H1 (cell line): Measurements from ENCODE around the gene PIK3R1. TPM values are rescaled to one million over a fixed set of nuclear protein-coding genes. Genes with fewer than 3 reads are reported as not detected.
A peak's percentile ranks its signal among the peaks of the same experiment; 100 is the strongest.

Experiments
- CTCF ChIA-PET: fragments of 300-600 bp; sonication (Branson Sonifier 250); formaldehyde crosslinking; loops from one replicate; lab custom pipeline; 2021; ENCODE audit not compliant: partially characterized antibody; lab: Charles Lee
- POLR2A ChIA-PET: fragments of 300-600 bp; sonication (Branson Sonifier 250); formaldehyde crosslinking; loops from one replicate; lab custom pipeline; 2021; ENCODE audit warnings: inconsistent platforms; ENCODE audit not compliant: partially characterized antibody; lab: Charles Lee
- DNase-seq, 2 experiments: peaks; one replicate each; pipeline versions ENCODE4 v3.0.0 to v3.0.0-alpha.2; 2010 to 2022; ENCODE audit warnings: low spot score in 2 of 2, low read depth in 1 of 2, mixed read lengths in 1 of 2
- FAIRE-seq: peaks from 2 replicates; lab custom pipeline; 2011; peaks lifted over from hg19 to GRCh38; lab: Jason Lieb, UNC
- H2AFZ ChIP-seq: 2 replicates; pipeline ENCODE4 v1.8.1; 2012; ENCODE audit warnings: low read length, inconsistent platforms
- H2AK5ac ChIP-seq: 2 replicates; pipeline ENCODE4 v1.6.1; 2013; ENCODE audit warnings: low read depth, low read length
- H2BK120ac ChIP-seq: replicated peaks from 2 replicates; pipeline ENCODE3; 2013; ENCODE audit warnings: low read depth, low read length, inconsistent platforms
- H2BK12ac ChIP-seq: 2 replicates; pipeline ENCODE4 v1.6.1; 2013; ENCODE audit warnings: low read depth, low read length
- H2BK15ac ChIP-seq: 2 replicates; pipeline ENCODE4 v1.6.1; 2013; ENCODE audit warnings: low read length
- H2BK20ac ChIP-seq: 2 replicates; pipeline ENCODE4 v1.6.1; 2013; ENCODE audit warnings: low read length
- H2BK5ac ChIP-seq: 2 replicates; pipeline ENCODE4 v1.6.1; 2013; ENCODE audit warnings: low read depth, low read length
- H3K14ac ChIP-seq: 2 replicates; pipeline ENCODE4 v1.6.1; 2013; ENCODE audit warnings: inconsistent platforms; ENCODE audit not compliant: insufficient read length
- H3K18ac ChIP-seq: 2 replicates; pipeline ENCODE4 v1.6.1; 2013; ENCODE audit warnings: low read length; ENCODE audit errors: extremely low read depth
- H3K23ac ChIP-seq: 2 replicates; pipeline ENCODE4 v1.6.1; 2013; ENCODE audit warnings: inconsistent platforms; ENCODE audit not compliant: insufficient read length
- H3K23me2 ChIP-seq: 2 replicates; pipeline ENCODE4 v1.6.1; 2013; ENCODE audit warnings: low read depth, low read length
- H3K27ac ChIP-seq: 2 replicates; pipeline ENCODE4 v1.6.1; 2011; ENCODE audit warnings: low read depth, low read length, inconsistent platforms
- H3K27me3 ChIP-seq, 4 experiments: replicated peaks in 1 of 4; 1 replicate in 1 of 4; 2 replicates in 3 of 4; pipeline versions ENCODE4 v1.6.1 to v1.8.1; 2011 to 2013; ENCODE audit warnings: low read length in 3 of 4, mild to moderate bottlenecking in 3 of 4, inconsistent platforms in 2 of 4, mixed read lengths in 2 of 4, moderate library complexity in 1 of 4; ENCODE audit not compliant: control insufficient read depth in 3 of 4, insufficient read depth in 3 of 4; ENCODE audit errors: extremely low read depth in 1 of 4
- H3K36me3 ChIP-seq, 4 experiments: 2 replicates each; pipeline versions ENCODE4 v1.6.1 to v1.8.1; 2011 to 2013; ENCODE audit warnings: mild to moderate bottlenecking in 4 of 4, low read length in 3 of 4, moderate library complexity in 2 of 4, control low read depth in 1 of 4, inconsistent platforms in 1 of 4; ENCODE audit not compliant: insufficient read depth in 4 of 4, control insufficient read depth in 2 of 4
- H3K4ac ChIP-seq: replicated peaks from 2 replicates; pipeline ENCODE3; 2013; ENCODE audit warnings: low read length, low read depth, mixed read lengths, inconsistent platforms; ENCODE audit not compliant: insufficient read length
- H3K4me1 ChIP-seq, 4 experiments: replicated peaks in 1 of 4; 1 replicate in 1 of 4; 2 replicates in 3 of 4; pipeline versions ENCODE4 v1.6.1 to v1.8.1; 2011 to 2013; ENCODE audit warnings: low read length in 3 of 4, inconsistent platforms in 2 of 4, mixed read lengths in 1 of 4; ENCODE audit not compliant: insufficient read depth in 4 of 4, control insufficient read depth in 3 of 4
- H3K4me2 ChIP-seq, 2 experiments: 2 replicates each; pipeline versions ENCODE4 v1.6.1 to v1.8.1; 2011 to 2013; ENCODE audit warnings: low read depth in 2 of 2, low read length in 2 of 2, control low read depth in 1 of 2, inconsistent platforms in 1 of 2, mild to moderate bottlenecking in 1 of 2; ENCODE audit not compliant: insufficient read depth in 1 of 2
- H3K4me3 ChIP-seq, 4 experiments: fragments of 200-600, 300-600 bp in 1 of 4; sonication (generic), shearing (Covaris generic), sonication (Bioruptor Twin) in 1 of 4; 2 replicates each; pipeline versions ENCODE4 v1.5.1 to v1.8.1; 2011 to 2016; ENCODE audit warnings: low read length in 4 of 4, low read depth in 3 of 4, control low read depth in 2 of 4, inconsistent platforms in 2 of 4, mild to moderate bottlenecking in 2 of 4, mixed read lengths in 1 of 4, moderate library complexity in 1 of 4; ENCODE audit not compliant: insufficient read depth in 2 of 4; ENCODE audit errors: extremely low read depth in 1 of 4
- H3K56ac ChIP-seq: replicated peaks from 2 replicates; pipeline ENCODE3; 2013; ENCODE audit warnings: low read depth, mild to moderate bottlenecking, mixed read lengths, low read length, inconsistent platforms; ENCODE audit not compliant: insufficient read length
- H3K79me1 ChIP-seq: 2 replicates; pipeline ENCODE4 v1.6.1; 2013; ENCODE audit warnings: low read depth, low read length, control low read depth
- H3K79me2 ChIP-seq, 2 experiments: 2 replicates each; pipeline versions ENCODE4 v1.6.1 to v1.8.1; 2012 to 2013; ENCODE audit warnings: low read length in 2 of 2, mild to moderate bottlenecking in 2 of 2, inconsistent platforms in 1 of 2; ENCODE audit not compliant: insufficient read depth in 2 of 2, control insufficient read depth in 1 of 2
- H3K9ac ChIP-seq, 4 experiments: replicated peaks in 1 of 4; 1 replicate in 1 of 4; 2 replicates in 3 of 4; pipeline versions ENCODE4 v1.6.1 to v1.8.1; 2011 to 2013; ENCODE audit warnings: low read depth in 3 of 4, low read length in 3 of 4, control low read depth in 2 of 4, mild to moderate bottlenecking in 2 of 4, moderate library complexity in 2 of 4, inconsistent platforms in 1 of 4; ENCODE audit errors: extremely low read depth in 1 of 4
- H3K9me3 ChIP-seq, 2 experiments: 2 replicates each; pipeline versions ENCODE4 v1.6.1 to v1.8.1; 2012 to 2013; ENCODE audit warnings: mild to moderate bottlenecking in 2 of 2, moderate library complexity in 2 of 2, control low read depth in 1 of 2, inconsistent platforms in 1 of 2, low read depth in 1 of 2, low read length in 1 of 2, mixed read lengths in 1 of 2; ENCODE audit not compliant: insufficient read depth in 2 of 2
- H4K20me1 ChIP-seq, 2 experiments: replicated peaks in 1 of 2; 2 replicates each; pipeline versions ENCODE3 to v1.8.1; 2011 to 2013; ENCODE audit warnings: inconsistent platforms in 2 of 2, low read length in 2 of 2, mild to moderate bottlenecking in 1 of 2; ENCODE audit not compliant: insufficient read depth in 2 of 2, control insufficient read depth in 1 of 2
- H4K5ac ChIP-seq: 2 replicates; pipeline ENCODE4 v1.6.1; 2013; ENCODE audit warnings: low read length, low read depth, mixed read lengths, inconsistent platforms; ENCODE audit not compliant: insufficient read length
- H4K8ac ChIP-seq: 2 replicates; pipeline ENCODE4 v1.8.0; 2013; ENCODE audit warnings: mild to moderate bottlenecking, moderate library complexity, low read length, inconsistent platforms; ENCODE audit not compliant: insufficient read depth; ENCODE audit errors: extremely low read depth
- H4K91ac ChIP-seq: replicated peaks from 2 replicates; pipeline ENCODE3; 2013; ENCODE audit warnings: low read length, mixed read lengths, inconsistent platforms; ENCODE audit not compliant: insufficient read length
- CHD2 ChIP-seq: IDR thresholded peaks from 2 replicates; pipeline ENCODE4 v1.6.1; 2012; ENCODE audit warnings: low read length, improper control_type of control experiment
- CTBP2 ChIP-seq: IDR thresholded peaks from 2 replicates; pipeline ENCODE4 v1.7.0; 2011; ENCODE audit warnings: borderline replicate concordance, mild to moderate bottlenecking, moderate library complexity, mixed read lengths, low read length; ENCODE audit not compliant: insufficient read depth, insufficient read length
- RAD21 ChIP-seq, 2 experiments: IDR thresholded peaks in 1 of 2; conservative IDR thresholded peaks in 1 of 2; 2 replicates each; pipeline ENCODE4 v1.6.1; 2011; ENCODE audit warnings: low read depth in 2 of 2, low read length in 2 of 2, improper control_type of control experiment in 1 of 2, inconsistent platforms in 1 of 2, mild to moderate bottlenecking in 1 of 2, moderate library complexity in 1 of 2
- YY1 ChIP-seq: IDR thresholded peaks from 2 replicates; pipeline ENCODE4 v1.6.1; 2011; ENCODE audit warnings: low read depth, mild to moderate bottlenecking, low read length
- WGBS, 2 experiments: shearing (Covaris generic) in 1 of 2; methylation state at CpG; one replicate each; pipeline versions ENCODE4 v1.1.6 to v1.1.7; 2013 to 2015; ENCODE audit warnings: low lambda C conversion rate in 2 of 2, mixed read lengths in 2 of 2, inconsistent platforms in 1 of 2, low coverage in 1 of 2, missing lambda C conversion rate in 1 of 2; ENCODE audit not compliant: insufficient replicate concordance in 2 of 2, insufficient coverage in 1 of 2, insufficient read length in 1 of 2; ENCODE audit errors: extremely low coverage in 1 of 2, missing lambda C conversion rate in 1 of 2; 5-methylcytosine and 5-hydroxymethylcytosine counted together
- polyA plus RNA-seq, 7 experiments: library from polyadenylated mRNA; depleted of rRNA in 3 of 7; stranded (reverse) in 5 of 7; unstranded in 2 of 7; fragments of >200 nt in 5 of 7; fragments of 200-250 nt in 2 of 7; gene quantifications; 1 replicate in 5 of 7; 2 replicates in 1 of 7; 4 replicates in 1 of 7; pipeline versions ENCODE4 v1.2.1 to v1.2.3, GENCODE V29; 2011 to 2013; ENCODE audit warnings: missing spikeins in 2 of 7, mixed read lengths in 2 of 7
- total RNA-seq: library from RNA; stranded (reverse); fragmentation: NEBNext Ultra II Directional; extraction: Animal tissue kit (Norgen Biotek cat#: 25700); gene quantifications from 2 replicates; pipeline ENCODE4 v1.2.1, GENCODE V29; 2021

Gene PIK3R1
- total and polyA plus RNA-seq, 2 of the 8 experiments (the other 6 are each of a cell fraction or from before 2014, with no cell fraction given) = 2.3 to 13.7 TPM

- Histone ChIP-seq H3K27ac (no peak overlapping the region), H3K4me2 (no peak overlapping the region), H3K79me2 (no peaks in the 10 kb centered on the region), H4K8ac (no peak overlapping the region), H3K4me1 (no peaks in the 10 kb centered on the region), H2BK5ac (no peak overlapping the region), H3K79me1 (no peaks in the 10 kb centered on the region), H2BK20ac (no peak overlapping the region), H3K23me2 (no peaks in the 10 kb centered on the region), H2BK15ac (no peak overlapping the region), H2AK5ac (no peak overlapping the region), H2BK12ac (no peak overlapping the region), H2AFZ (no peak overlapping the region), H3K18ac (no peak overlapping the region), H2BK120ac (no peak overlapping the region), H3K56ac (no peak overlapping the region), H4K5ac (no peak overlapping the region), H3K9ac (no peak overlapping the region), H4K20me1 (no peaks in the 10 kb centered on the region), H3K4me3 (no peak overlapping the region), H3K14ac (no peak overlapping the region), H4K91ac (no peak overlapping the region), H3K23ac (no peak overlapping the region), H3K36me3 (no peaks in the 10 kb centered on the region), H3K9me3 (peaks cover 0 to 2% of the 10 kb centered on the region in 2 experiments; a peak in 1 of 4 replicates), H3K4ac (no peak overlapping the region), H3K27me3 (no peaks in the 10 kb centered on the region)
- ChIA-PET CTCF (interaction anchor here (0.6 to 1.0 kb wide), 3 partner anchors 762 to 1019 kb away, joined by 3 read pairs; no protein-coding TSS in a partner anchor), POLR2A (no interaction called here)
- WGBS, 2 experiments = 95% methylated on average over 4 of the region's 4 CpGs; no CpG with 5 or more reads in 1 of the 2 experiments
- TF ChIP-seq CHD2 = no peak
- TF ChIP-seq RAD21 (IDR thresholded peaks at IDR 0.05 in 1 of 2, conservative IDR thresholded peaks at IDR 0.05 in 1 of 2; ENCODE audit: low read depth in 2 of 2, low read length in 2 of 2) = peak in 1 of 2 experiments; percentile 19; a peak in 1 of 4 replicates
- TF ChIP-seq YY1 = no peak
- no peak for TF ChIP-seq CTBP2
- no peak for DNase-seq
- no peak for FAIRE-seq
These were observed 46.1 kb downstream of the PIK3R1 start for GRCh38 chr5:68261569-68262065.
